ENCODE results near the gene CTXND2. TPM values are rescaled to one million over a fixed set of nuclear protein-coding genes. Genes with fewer than 3 reads are reported as not detected.
"Not testable (repeated sequence)": the region's sequence is repeated elsewhere in the genome, so short reads cannot be mapped to it uniquely, and the experiment has no call there.

Gene CTXND2
- not detected for polyA plus RNA-seq (2013, experiment 1 of 2)
- polyA plus RNA-seq (2013, experiment 2 of 2) = not detected

DNA sequence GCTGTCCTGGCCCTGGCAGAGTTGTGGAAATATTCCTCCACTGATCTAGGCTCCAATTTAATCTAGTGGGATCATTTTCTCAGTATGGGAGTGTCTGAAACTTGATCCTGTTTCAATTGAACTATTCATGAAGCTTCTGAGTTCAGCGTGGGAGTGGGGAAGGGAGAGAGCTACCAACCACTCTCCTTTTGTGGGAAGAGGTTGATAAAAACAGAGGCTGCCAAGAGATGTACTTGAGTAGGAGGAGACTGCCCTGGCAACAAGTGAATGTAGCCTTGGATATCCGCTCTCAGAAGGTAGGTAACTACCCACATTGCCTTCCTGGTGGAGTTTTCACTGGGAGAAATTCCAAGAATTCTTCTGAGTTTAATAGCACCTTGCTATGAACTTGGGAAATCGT, at the start of gene CTXND2:
TSS of gene CTXND2 (plus strand) at position 119 of the 400 bp plus-strand sequence. CDS start 25,179 bp downstream, outside the sequence.
- Histone ChIP-seq H3K56ac (ENCODE audit: low read length) (no peak within 1 kb of the TSS), H4K5ac (ENCODE audit: low read length) (no peak within 1 kb of the TSS), H3K79me1 (ENCODE audit: low read length) (no peaks in the 10 kb centered on the region), H2BK5ac (ENCODE audit: low read length) (no peak within 1 kb of the TSS), H4K8ac (ENCODE audit: low read depth, low read length) (no peak within 1 kb of the TSS), H3K27me3 (ENCODE audit: insufficient read depth, low read length, poor library complexity) (no peaks in the 10 kb centered on the region), H2BK120ac (ENCODE audit: low read depth, low read length) (no peak within 1 kb of the TSS), H2AK5ac (ENCODE audit: low read length) (no peak within 1 kb of the TSS), H2BK15ac (replicated peaks; ENCODE audit: low read depth) (no peak within 1 kb of the TSS), H3K4ac (ENCODE audit: low read depth, low read length) (no peak within 1 kb of the TSS), H3K4me3 (ENCODE audit: low read length) (no peak within 1 kb of the TSS), H3K27ac (ENCODE audit: low read depth, low read length) (no peak within 1 kb of the TSS), H3K4me1 (ENCODE audit: control insufficient read depth, low read depth, low read length) (no peaks in the 10 kb centered on the region), H3K18ac (ENCODE audit: low read length) (no peak within 1 kb of the TSS), H3K4me2 (ENCODE audit: low read length) (no peak within 1 kb of the TSS), H3K79me2 (ENCODE audit: control insufficient read depth, insufficient read depth, low read length) (no peaks in the 10 kb centered on the region), H3K23ac (ENCODE audit: low read length) (no peak within 1 kb of the TSS), H3K9ac (ENCODE audit: low read length) (no peak within 1 kb of the TSS), H3K36me3 (ENCODE audit: control insufficient read depth, insufficient read depth, low read length) (no peaks in the 10 kb centered on the region)
- WGBS (ENCODE audit: extremely low coverage, insufficient coverage, low lambda C conversion rate) = no CpG with 5 or more reads among the region's 3 CpGs
- peak; percentile 7 for DNase-seq

DNA sequence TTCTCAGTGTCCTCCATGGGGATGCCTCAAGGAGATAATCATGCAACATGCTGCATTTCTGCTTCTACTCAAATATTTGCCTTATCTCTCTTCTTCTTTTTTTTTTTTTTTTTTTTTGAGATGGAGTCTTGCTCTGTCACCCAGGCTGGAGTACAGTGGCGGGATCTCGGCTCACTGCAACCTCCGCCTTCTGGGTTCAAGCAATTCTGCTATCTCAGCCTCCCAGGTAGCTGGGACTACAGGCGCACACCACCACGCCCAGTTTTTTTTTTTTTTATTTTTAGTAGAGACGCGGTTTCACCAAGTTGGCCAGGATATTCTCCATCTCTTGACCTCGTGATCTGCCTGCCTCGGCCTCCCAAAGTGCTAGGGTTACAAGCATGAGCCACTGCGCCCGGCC, 46.1 kb upstream of the CTXND2 start:
- H2AK5ac ChIP-seq (ENCODE audit: low read length); H3K79me1 ChIP-seq (ENCODE audit: low read length); H2BK15ac ChIP-seq (replicated peaks; ENCODE audit: low read depth); DNase-seq; H3K18ac ChIP-seq (ENCODE audit: low read length); H3K4ac ChIP-seq (ENCODE audit: low read depth, low read length); H3K9ac ChIP-seq (ENCODE audit: low read length); H3K79me2 ChIP-seq (ENCODE audit: control insufficient read depth, insufficient read depth, low read length); H4K8ac ChIP-seq (ENCODE audit: low read depth, low read length); H4K5ac ChIP-seq (ENCODE audit: low read length); H3K4me3 ChIP-seq (ENCODE audit: low read length); H3K27ac ChIP-seq (ENCODE audit: low read depth, low read length); H3K27me3 ChIP-seq (ENCODE audit: insufficient read depth, low read length, poor library complexity); H3K56ac ChIP-seq (ENCODE audit: low read length); H3K4me1 ChIP-seq (ENCODE audit: control insufficient read depth, low read depth, low read length); H3K23ac ChIP-seq (ENCODE audit: low read length); H2BK120ac ChIP-seq (ENCODE audit: low read depth, low read length); H3K4me2 ChIP-seq (ENCODE audit: low read length); H2BK5ac ChIP-seq (ENCODE audit: low read length); H3K36me3 ChIP-seq (ENCODE audit: control insufficient read depth, insufficient read depth, low read length): not testable (repeated sequence)
- no CpG with 5 or more reads among the region's 11 CpGs for WGBS (ENCODE audit: extremely low coverage, insufficient coverage, low lambda C conversion rate)

DNA sequence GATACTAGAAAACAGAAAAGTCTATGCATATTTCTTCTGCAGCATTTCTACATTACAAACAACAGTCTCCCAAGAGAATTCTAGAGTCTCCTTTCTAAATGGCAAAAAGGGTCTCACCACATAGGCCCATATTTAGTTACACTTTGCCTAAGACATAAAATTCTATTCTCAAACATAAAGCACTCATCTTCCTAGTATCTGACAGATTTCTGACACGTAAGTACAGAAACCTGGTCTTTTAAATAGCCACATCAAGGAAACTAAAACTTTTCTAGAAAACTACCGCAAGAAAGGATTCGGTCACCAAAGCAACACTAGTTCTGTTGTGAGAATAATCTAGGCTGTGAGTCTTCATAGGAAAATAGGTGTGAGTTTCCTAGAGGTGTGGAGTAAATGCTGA, 45.3 kb upstream of the CTXND2 start:
- Histone ChIP-seq H3K4ac (ENCODE audit: low read depth, low read length) (no peak overlapping the region), H3K9ac (ENCODE audit: low read length) (no peak overlapping the region), H3K18ac (ENCODE audit: low read length) (no peak overlapping the region), H3K4me1 (ENCODE audit: control insufficient read depth, low read depth, low read length) (no peaks in the 10 kb centered on the region), H3K79me2 (ENCODE audit: control insufficient read depth, insufficient read depth, low read length) (no peaks in the 10 kb centered on the region), H2BK120ac (ENCODE audit: low read depth, low read length) (no peak overlapping the region), H2BK5ac (ENCODE audit: low read length) (no peak overlapping the region), H3K27ac (ENCODE audit: low read depth, low read length) (no peak overlapping the region), H2BK15ac (replicated peaks; ENCODE audit: low read depth) (no peak overlapping the region), H3K27me3 (ENCODE audit: insufficient read depth, low read length, poor library complexity) (no peaks in the 10 kb centered on the region), H3K4me3 (ENCODE audit: low read length) (no peak overlapping the region), H4K8ac (ENCODE audit: low read depth, low read length) (no peak overlapping the region), H3K56ac (ENCODE audit: low read length) (no peak overlapping the region), H2AK5ac (ENCODE audit: low read length) (no peak overlapping the region), H3K36me3 (ENCODE audit: control insufficient read depth, insufficient read depth, low read length) (no peaks in the 10 kb centered on the region), H3K23ac (ENCODE audit: low read length) (no peak overlapping the region), H3K79me1 (ENCODE audit: low read length) (no peaks in the 10 kb centered on the region), H3K4me2 (ENCODE audit: low read length) (no peak overlapping the region), H4K5ac (ENCODE audit: low read length) (no peak overlapping the region)
- WGBS (ENCODE audit: extremely low coverage, insufficient coverage, low lambda C conversion rate) = no CpG with 5 or more reads among the region's 3 CpGs
- DNase-seq = no peak

DNA sequence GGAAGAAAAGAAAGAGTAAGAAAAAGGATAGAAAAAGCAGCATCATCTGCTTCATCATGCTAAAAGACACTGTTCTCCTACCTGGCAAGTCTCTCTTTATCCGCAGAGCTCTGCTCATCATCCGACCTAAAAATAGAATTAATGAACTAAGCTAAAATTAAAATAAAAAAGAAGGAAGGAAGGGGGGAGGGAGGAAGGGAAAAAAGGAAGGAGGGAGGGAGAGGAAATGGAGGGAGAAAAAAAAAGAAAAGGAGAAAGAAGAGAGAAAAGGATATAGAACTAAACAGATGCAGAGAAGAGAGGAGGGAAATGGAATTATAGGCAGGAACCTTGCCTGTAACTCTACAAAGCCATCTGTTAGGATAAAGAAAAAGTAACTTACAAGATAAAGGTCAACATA, 44.6 kb upstream of the CTXND2 start:
- H3K4me3 ChIP-seq (ENCODE audit: low read length) = no peak overlapping the region
- no peaks in the 10 kb centered on the region for H3K79me2 ChIP-seq (ENCODE audit: control insufficient read depth, insufficient read depth, low read length)
- no peak overlapping the region for H4K5ac ChIP-seq (ENCODE audit: low read length)
- no peak overlapping the region for H3K18ac ChIP-seq (ENCODE audit: low read length)
- H3K27me3 ChIP-seq (ENCODE audit: insufficient read depth, low read length, poor library complexity) = no peaks in the 10 kb centered on the region
- H2AK5ac ChIP-seq (ENCODE audit: low read length) = no peak overlapping the region
- H3K4ac ChIP-seq (ENCODE audit: low read depth, low read length) = no peak overlapping the region
- no CpG with 5 or more reads among the region's 2 CpGs for WGBS (ENCODE audit: extremely low coverage, insufficient coverage, low lambda C conversion rate)
- no peak overlapping the region for H2BK5ac ChIP-seq (ENCODE audit: low read length)
- H4K8ac ChIP-seq (ENCODE audit: low read depth, low read length) = no peak overlapping the region
- no peak overlapping the region for H3K27ac ChIP-seq (ENCODE audit: low read depth, low read length)
- no peak for DNase-seq
- no peak overlapping the region for H2BK15ac ChIP-seq (replicated peaks; ENCODE audit: low read depth)
- no peak overlapping the region for H3K4me2 ChIP-seq (ENCODE audit: low read length)
- H3K36me3 ChIP-seq (ENCODE audit: control insufficient read depth, insufficient read depth, low read length) = no peaks in the 10 kb centered on the region
- H3K56ac ChIP-seq (ENCODE audit: low read length) = no peak overlapping the region
- no peak overlapping the region for H2BK120ac ChIP-seq (ENCODE audit: low read depth, low read length)
- H3K79me1 ChIP-seq (ENCODE audit: low read length) = no peaks in the 10 kb centered on the region
- H3K4me1 ChIP-seq (ENCODE audit: control insufficient read depth, low read depth, low read length) = no peaks in the 10 kb centered on the region
- H3K9ac ChIP-seq (ENCODE audit: low read length) = no peak overlapping the region
- no peak overlapping the region for H3K23ac ChIP-seq (ENCODE audit: low read length)

DNA sequence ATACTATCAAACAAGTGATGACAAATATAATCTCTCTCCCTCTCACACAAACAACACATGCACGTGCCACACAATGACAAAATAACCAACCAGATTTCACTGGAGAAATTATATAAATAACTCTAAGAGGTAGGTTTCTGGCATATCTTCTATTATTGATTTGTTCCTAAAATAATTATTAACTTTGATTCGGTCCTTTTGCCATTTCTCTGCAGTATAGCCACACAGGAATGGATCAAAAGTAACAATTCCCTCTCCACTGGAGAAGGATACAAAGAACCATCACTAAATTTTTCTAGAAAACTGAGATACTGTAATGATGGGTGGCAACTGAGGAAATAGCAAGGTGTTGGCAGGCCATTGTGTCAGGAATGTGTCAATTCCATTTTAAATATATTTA, 44.0 kb upstream of the CTXND2 start:
- H3K79me1 ChIP-seq (ENCODE audit: low read length) = no peaks in the 10 kb centered on the region
- H4K8ac ChIP-seq (ENCODE audit: low read depth, low read length) = no peak overlapping the region
- no peak overlapping the region for H2BK15ac ChIP-seq (replicated peaks; ENCODE audit: low read depth)
- no peak overlapping the region for H2AK5ac ChIP-seq (ENCODE audit: low read length)
- no peaks in the 10 kb centered on the region for H3K27me3 ChIP-seq (ENCODE audit: insufficient read depth, low read length, poor library complexity)
- H3K4ac ChIP-seq (ENCODE audit: low read depth, low read length) = no peak overlapping the region
- no peak overlapping the region for H4K5ac ChIP-seq (ENCODE audit: low read length)
- no peak overlapping the region for H3K23ac ChIP-seq (ENCODE audit: low read length)
- H3K4me3 ChIP-seq (ENCODE audit: low read length) = no peak overlapping the region
- no peak for DNase-seq
- H3K79me2 ChIP-seq (ENCODE audit: control insufficient read depth, insufficient read depth, low read length) = no peaks in the 10 kb centered on the region
- 100% methylated on average over 1 of the region's 2 CpGs for WGBS (ENCODE audit: extremely low coverage, insufficient coverage, low lambda C conversion rate)
- no peak overlapping the region for H2BK5ac ChIP-seq (ENCODE audit: low read length)
- no peak overlapping the region for H3K27ac ChIP-seq (ENCODE audit: low read depth, low read length)
- H3K18ac ChIP-seq (ENCODE audit: low read length) = no peak overlapping the region
- H3K4me2 ChIP-seq (ENCODE audit: low read length) = no peak overlapping the region
- no peak overlapping the region for H3K56ac ChIP-seq (ENCODE audit: low read length)
- no peak overlapping the region for H3K9ac ChIP-seq (ENCODE audit: low read length)
- H2BK120ac ChIP-seq (ENCODE audit: low read depth, low read length) = no peak overlapping the region
- no peaks in the 10 kb centered on the region for H3K36me3 ChIP-seq (ENCODE audit: control insufficient read depth, insufficient read depth, low read length)
- no peaks in the 10 kb centered on the region for H3K4me1 ChIP-seq (ENCODE audit: control insufficient read depth, low read depth, low read length)

DNA sequence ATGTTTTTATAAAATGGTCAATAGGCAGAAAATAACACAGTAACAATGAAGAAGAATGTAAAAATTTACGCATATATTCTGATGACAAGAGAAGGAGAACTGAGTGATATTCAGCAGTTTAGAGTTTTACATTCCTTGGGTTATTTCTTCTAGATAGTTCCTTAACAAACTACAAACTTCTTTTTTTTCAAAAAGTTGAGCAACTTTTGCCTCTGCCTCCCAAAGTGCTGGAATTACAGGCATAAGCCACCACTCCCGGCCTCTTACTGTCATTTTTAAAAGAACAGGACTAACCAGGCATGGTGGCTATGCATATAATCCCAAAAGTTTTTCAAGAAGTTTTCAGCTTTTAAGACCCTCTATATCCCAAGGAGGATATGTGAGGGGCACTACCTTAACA, 43.5 kb upstream of the CTXND2 start:
- H2BK15ac ChIP-seq (replicated peaks; ENCODE audit: low read depth) = no peak overlapping the region
- H3K79me2 ChIP-seq (ENCODE audit: control insufficient read depth, insufficient read depth, low read length) = no peaks in the 10 kb centered on the region
- H3K36me3 ChIP-seq (ENCODE audit: control insufficient read depth, insufficient read depth, low read length) = no peaks in the 10 kb centered on the region
- H4K5ac ChIP-seq (ENCODE audit: low read length) = no peak overlapping the region
- no peak overlapping the region for H3K18ac ChIP-seq (ENCODE audit: low read length)
- H2BK5ac ChIP-seq (ENCODE audit: low read length) = no peak overlapping the region
- no peak overlapping the region for H3K27ac ChIP-seq (ENCODE audit: low read depth, low read length)
- H3K9ac ChIP-seq (ENCODE audit: low read length) = no peak overlapping the region
- H3K4me2 ChIP-seq (ENCODE audit: low read length) = no peak overlapping the region
- no peak overlapping the region for H3K56ac ChIP-seq (ENCODE audit: low read length)
- no peak overlapping the region for H3K4me3 ChIP-seq (ENCODE audit: low read length)
- H2AK5ac ChIP-seq (ENCODE audit: low read length) = no peak overlapping the region
- H2BK120ac ChIP-seq (ENCODE audit: low read depth, low read length) = no peak overlapping the region
- no peaks in the 10 kb centered on the region for H3K27me3 ChIP-seq (ENCODE audit: insufficient read depth, low read length, poor library complexity)
- WGBS (ENCODE audit: extremely low coverage, insufficient coverage, low lambda C conversion rate) = no CpG with 5 or more reads among the region's 2 CpGs
- H3K4ac ChIP-seq (ENCODE audit: low read depth, low read length) = no peak overlapping the region
- no peaks in the 10 kb centered on the region for H3K79me1 ChIP-seq (ENCODE audit: low read length)
- no peaks in the 10 kb centered on the region for H3K4me1 ChIP-seq (ENCODE audit: control insufficient read depth, low read depth, low read length)
- H3K23ac ChIP-seq (ENCODE audit: low read length) = no peak overlapping the region
- no peak for DNase-seq
- no peak overlapping the region for H4K8ac ChIP-seq (ENCODE audit: low read depth, low read length)
